Endothelial cell of umbilical vein (primary cell): ENCODE results near the gene C5orf15. TPM values are rescaled to one million over a fixed set of nuclear protein-coding genes. Genes with fewer than 3 reads are reported as not detected.

ENCODE experiments used
- BruUV-seq: library from RNA; stranded (reverse); fragments of 400-500 nt; replicated peaks from 2 replicates; lab custom pipeline; 2021; lab: Mats Ljungman, UMichigan
- CTCF ChIA-PET: fragments of 300-600, 350-600 bp; sonication (Branson Sonifier 250); formaldehyde crosslinking; loops from one replicate; lab custom pipeline; 2021; ENCODE audit warnings: antibody characterized with exemption, inconsistent platforms; lab: Charles Lee
- POLR2A ChIA-PET: fragments of 300-600, 350-600 bp; sonication (Branson Sonifier 250); formaldehyde crosslinking; loops from one replicate; lab custom pipeline; 2021; ENCODE audit warnings: antibody characterized with exemption, inconsistent platforms; lab: Charles Lee
- DNase-seq: peaks from one replicate; pipeline ENCODE4 v3.0.0-alpha.2; 2011; ENCODE audit warnings: low read depth, low spot score
- FAIRE-seq: peaks from 2 replicates; lab custom pipeline; 2011; peaks lifted over from hg19 to GRCh38; lab: Jason Lieb, UNC
- H2AFZ ChIP-seq: 2 replicates; pipeline ENCODE4 v1.6.0; 2012; ENCODE audit warnings: low read depth, low read length, control low read depth, inconsistent platforms
- H3K27ac ChIP-seq: 2 replicates; pipeline ENCODE4 v1.5.1; 2011; ENCODE audit warnings: low read depth, mild to moderate bottlenecking, control low read depth, low read length, moderate library complexity; ENCODE audit not compliant: insufficient read depth
- H3K27me3 ChIP-seq, 2 experiments: 2 replicates each; pipeline versions ENCODE4 v1.6.0 to v1.6.1; 2011; ENCODE audit warnings: low read length in 2 of 2, mixed read lengths in 1 of 2; ENCODE audit not compliant: control insufficient read depth in 2 of 2, insufficient read depth in 2 of 2
- H3K36me3 ChIP-seq, 2 experiments: 2 replicates in 1 of 2; 3 replicates in 1 of 2; pipeline ENCODE4 v1.5.1; 2011; ENCODE audit warnings: low read length in 2 of 2, mild to moderate bottlenecking in 1 of 2, moderate library complexity in 1 of 2; ENCODE audit not compliant: control insufficient read depth in 2 of 2, insufficient read depth in 2 of 2; ENCODE audit errors: extremely low read depth in 1 of 2
- H3K4me1 ChIP-seq: 3 replicates; pipeline ENCODE4 v1.5.1; 2011; ENCODE audit warnings: mild to moderate bottlenecking, low read length; ENCODE audit not compliant: control insufficient read depth, insufficient read depth; ENCODE audit errors: extremely low read depth
- H3K4me2 ChIP-seq: 2 replicates; pipeline ENCODE4 v1.6.1; 2011; ENCODE audit warnings: low read length, control low read depth, mixed read lengths; ENCODE audit not compliant: insufficient read depth
- H3K4me3 ChIP-seq, 3 experiments: fragments of 200-600 bp in 1 of 3; sonication (generic), shearing (Covaris generic) in 1 of 3; replicated peaks in 1 of 3; 2 replicates each; pipeline ENCODE4 v1.5.1; 2011 to 2016; ENCODE audit warnings: control low read depth in 3 of 3, low read length in 3 of 3, mild to moderate bottlenecking in 2 of 3, inconsistent platforms in 1 of 3, low read depth in 1 of 3, moderate library complexity in 1 of 3; ENCODE audit not compliant: insufficient read depth in 1 of 3
- H3K79me2 ChIP-seq: 2 replicates; pipeline ENCODE4 v1.6.0; 2012; ENCODE audit warnings: low read length, inconsistent platforms; ENCODE audit not compliant: control insufficient read depth, insufficient read depth
- H3K9ac ChIP-seq: replicated peaks from 2 replicates; pipeline ENCODE3; 2011; ENCODE audit warnings: low read length, control low read depth; ENCODE audit not compliant: insufficient read depth; ENCODE audit errors: extremely low read depth
- H3K9me1 ChIP-seq: replicated peaks from 3 replicates; pipeline ENCODE4 v1.6.0; 2011; ENCODE audit warnings: mild to moderate bottlenecking, low read length; ENCODE audit not compliant: control insufficient read depth, insufficient read depth; ENCODE audit errors: extremely low read depth
- H3K9me3 ChIP-seq: replicated peaks from 2 replicates; pipeline ENCODE4 v1.5.1; 2012; ENCODE audit warnings: low read length, inconsistent platforms; ENCODE audit not compliant: control insufficient read depth, insufficient read depth
- H4K20me1 ChIP-seq: replicated peaks from 2 replicates; pipeline ENCODE3; 2011; ENCODE audit warnings: mild to moderate bottlenecking, low read length; ENCODE audit not compliant: control insufficient read depth, insufficient read depth; ENCODE audit errors: extremely low read depth
- CTCF ChIP-seq, 2 donors: IDR thresholded peaks; 1 replicate in 1 of 2; 2 replicates in 1 of 2; pipeline ENCODE4 v1.5.1; 2011; ENCODE audit warnings: low read length in 2 of 2, mild to moderate bottlenecking in 2 of 2, moderate library complexity in 2 of 2, control low read depth in 1 of 2, inconsistent platforms in 1 of 2, low read depth in 1 of 2; ENCODE audit not compliant: insufficient read depth in 1 of 2; ENCODE audit errors: extremely low read depth in 1 of 2
- POLR2AphosphoS5 ChIP-seq: IDR thresholded peaks from 2 replicates; pipeline ENCODE4 v1.6.1; 2012; ENCODE audit warnings: low read depth, mild to moderate bottlenecking, control low read depth, low read length, moderate library complexity; ENCODE audit not compliant: insufficient read depth
- dilution Hi-C: fragments of 300-500 bp; cut with MboI; formaldehyde crosslinking; loops from one replicate; pipeline ENCODE4 v1.15.0; 2019; ENCODE audit warnings: low sequenced_read_pairs; ENCODE audit not compliant: extremely low pct_ligation_motif_present
- intact Hi-C: fragments of 100-400 bp; cut with micrococcal nuclease; formaldehyde crosslinking; loops from one replicate; pipeline ENCODE4 v1.10.0; 2022
- polyA plus RNA-seq, 4 experiments: library from polyadenylated mRNA; depleted of rRNA in 3 of 4; stranded (reverse) in 3 of 4; unstranded in 1 of 4; fragments of >200 nt; gene quantifications; 2 replicates each; pipeline versions ENCODE4 v1.2.1 to v1.2.3, GENCODE V29; 2011 to 2012; ENCODE audit warnings: missing spikeins in 1 of 4
- total RNA-seq: library from RNA; stranded (reverse); gene quantifications from 2 replicates; pipeline ENCODE4 v1.2.3, GENCODE V29; 2021

Gene C5orf15
- total and polyA plus RNA-seq, 2 donors (not counting 3 experiments of a cell fraction or from before 2014, with no cell fraction given) = 25.3 to 45.4 TPM

DNA sequence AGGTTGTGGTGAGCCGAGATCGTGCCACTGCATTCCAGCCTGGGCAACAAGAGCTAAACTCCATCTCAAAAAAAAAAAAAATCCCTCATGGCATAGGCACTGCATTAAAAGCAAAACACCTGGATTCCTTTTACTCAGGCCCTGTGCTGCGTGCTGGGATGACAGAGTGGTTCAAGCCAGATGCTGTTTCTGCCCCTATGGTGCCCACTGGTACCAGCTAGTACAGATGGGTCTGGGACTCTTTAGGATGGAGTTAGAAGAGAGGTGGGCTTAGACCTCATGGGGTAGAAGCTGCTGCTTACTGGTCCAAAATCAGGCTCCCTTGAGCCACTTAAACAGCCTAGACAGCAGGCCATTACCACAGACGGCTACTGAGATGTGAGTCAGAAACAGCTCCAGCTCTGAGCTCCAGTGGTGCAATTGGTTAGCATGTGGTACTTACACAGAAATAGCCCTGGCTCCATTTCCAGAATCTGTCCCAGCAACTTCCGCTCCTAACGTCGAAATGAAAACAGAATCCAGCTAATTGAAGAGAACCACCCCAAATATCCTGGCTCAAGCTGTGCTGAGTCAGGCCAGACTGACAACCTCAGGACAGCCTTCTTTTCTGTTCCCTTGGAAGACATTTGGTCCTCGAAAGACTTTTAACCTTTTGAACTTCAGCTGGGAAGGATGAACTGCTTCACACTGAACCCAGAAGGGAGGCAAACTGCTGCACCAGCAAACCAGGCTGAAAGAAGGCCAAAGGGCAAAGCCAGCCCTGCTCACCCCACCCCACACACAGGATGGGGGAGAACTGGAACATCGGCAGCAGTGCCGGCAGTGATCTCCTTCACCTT lies 15.5 kb downstream of the C5orf15 start:
- intact Hi-C loops (no loop called here), dilution Hi-C loops (no loop called here)
- Histone ChIP-seq H3K79me2 (no peaks in the 10 kb centered on the region), H2AFZ (no peak overlapping the region), H3K9me3 (no peaks in the 10 kb centered on the region), H3K4me2 (no peak overlapping the region), H3K9ac (no peak overlapping the region), H3K27me3 (no peaks in the 10 kb centered on the region), H3K27ac (no peak overlapping the region), H4K20me1 (no peaks in the 10 kb centered on the region), H3K36me3 (peaks cover 0 to 2% of the 10 kb centered on the region in 2 experiments), H3K4me3 (no peak overlapping the region), H3K4me1 (peaks cover 8% of the 10 kb centered on the region), H3K9me1 (no peaks in the 10 kb centered on the region)
- ChIA-PET CTCF (interaction anchor here (1.0 to 1.3 kb wide), 6 partner anchors 8 to 587 kb away, joined by 3 to 5 read pairs (median 3); partner anchors contain the start of gene C5orf15), POLR2A (interaction anchor here (0.7 kb wide), 2 partner anchors 10 to 1302 kb away, joined by 3 read pairs; no protein-coding TSS in a partner anchor)
- TF ChIP-seq CTCF (IDR thresholded peaks at IDR 0.05; ENCODE audit: extremely low read depth in 1 of 2, insufficient read depth in 1 of 2, low read depth in 1 of 2, low read length in 2 of 2) = no peak
- TF ChIP-seq POLR2AphosphoS5 = no peak
- DNase-seq (peak; percentile 74), FAIRE-seq (peak; percentile 83)
- no TSS peak for BruUV-seq
